HEK293T (cell line): ENCODE measurements around the gene SNRPA.
"Not testable (repeated sequence)": the region's sequence is repeated elsewhere in the genome, so short reads cannot be mapped to it uniquely, and the experiment has no call there.

ENCODE experiments used
- CTCF ChIA-PET: fragments of 350-600 bp; formaldehyde crosslinking; extraction: SDS; loops from one replicate; lab custom pipeline; 2021; ENCODE audit warnings: antibody characterized with exemption, inconsistent platforms; lab: Yijun Ruan, JAX
- POLR2A ChIA-PET: fragments of 350-600 bp; formaldehyde crosslinking; extraction: SDS; loops from one replicate; lab custom pipeline; 2020; ENCODE audit warnings: antibody characterized with exemption, inconsistent platforms; lab: Yijun Ruan, JAX
- DNase-seq: peaks from one replicate; pipeline ENCODE4 v3.0.0; 2012; ENCODE audit warnings: mixed read lengths; ENCODE audit errors: extremely low spot score
- ARNT ChIP-seq: fragments of 450-650 bp; IDR thresholded peaks from 2 replicates; pipeline ENCODE4 v1.6.1; 2017; ENCODE audit warnings: mild to moderate bottlenecking
- BHLHE40 ChIP-seq: fragments of 450-650 bp; IDR thresholded peaks from 2 replicates; pipeline ENCODE4 v1.6.1; 2016; ENCODE audit warnings: mild to moderate bottlenecking, moderate library complexity, borderline replicate concordance
- CTBP1 ChIP-seq: fragments of 450-650 bp; IDR thresholded peaks from 2 replicates; pipeline ENCODE4 v1.6.1; 2016; ENCODE audit warnings: borderline replicate concordance
- ELF4 ChIP-seq: fragments of 450-650 bp; IDR thresholded peaks from 2 replicates; pipeline ENCODE4 v1.6.1; 2017; ENCODE audit warnings: antibody characterized with exemption
- FOXA1 ChIP-seq: fragments of 450-650 bp; IDR thresholded peaks from 2 replicates; pipeline ENCODE4 v1.6.1; 2016; ENCODE audit warnings: mild to moderate bottlenecking
- FOXK2 ChIP-seq: fragments of 450-650 bp; IDR thresholded peaks from 2 replicates; pipeline ENCODE4 v1.6.1; 2016; ENCODE audit warnings: mild to moderate bottlenecking
- FOXM1 ChIP-seq: fragments of 450-650 bp; IDR thresholded peaks from 2 replicates; pipeline ENCODE4 v1.6.1; 2017; ENCODE audit warnings: mild to moderate bottlenecking, borderline replicate concordance
- HDGF ChIP-seq: fragments of 450-650 bp; IDR thresholded peaks from 2 replicates; pipeline ENCODE4 v1.6.1; 2017; ENCODE audit warnings: antibody characterized with exemption, borderline replicate concordance
- L3MBTL2 ChIP-seq: fragments of 450-650 bp; conservative IDR thresholded peaks from 2 replicates; pipeline ENCODE4 v1.6.1; 2016; ENCODE audit warnings: mild to moderate bottlenecking
- LEF1 ChIP-seq: fragments of 450-650 bp; IDR thresholded peaks from 2 replicates; pipeline ENCODE4 v1.6.1; 2017; ENCODE audit warnings: mild to moderate bottlenecking, borderline replicate concordance
- NFRKB ChIP-seq: fragments of 450-650 bp; IDR thresholded peaks from 2 replicates; pipeline ENCODE4 v1.6.1; 2016; ENCODE audit warnings: mild to moderate bottlenecking, moderate library complexity
- SP1 ChIP-seq: fragments of 450-650 bp; IDR thresholded peaks from 2 replicates; pipeline ENCODE4 v1.6.1; 2017
- SUZ12 ChIP-seq: fragments of 450-650 bp; IDR thresholded peaks from 2 replicates; pipeline ENCODE4 v1.6.1; 2016; ENCODE audit warnings: mild to moderate bottlenecking
- TARDBP ChIP-seq: fragments of 450-650 bp; IDR thresholded peaks from 2 replicates; pipeline ENCODE4 v1.6.1; 2016
- ZNF384 ChIP-seq: fragments of 450-650 bp; IDR thresholded peaks from 2 replicates; pipeline ENCODE4 v1.6.1; 2016
- TF ChIP-seq, protein P1 (sequence below): fragments of 450-650 bp; IDR thresholded peaks from 2 replicates; pipeline ENCODE4 v1.6.1; 2016

SNRPA gene

DNA sequence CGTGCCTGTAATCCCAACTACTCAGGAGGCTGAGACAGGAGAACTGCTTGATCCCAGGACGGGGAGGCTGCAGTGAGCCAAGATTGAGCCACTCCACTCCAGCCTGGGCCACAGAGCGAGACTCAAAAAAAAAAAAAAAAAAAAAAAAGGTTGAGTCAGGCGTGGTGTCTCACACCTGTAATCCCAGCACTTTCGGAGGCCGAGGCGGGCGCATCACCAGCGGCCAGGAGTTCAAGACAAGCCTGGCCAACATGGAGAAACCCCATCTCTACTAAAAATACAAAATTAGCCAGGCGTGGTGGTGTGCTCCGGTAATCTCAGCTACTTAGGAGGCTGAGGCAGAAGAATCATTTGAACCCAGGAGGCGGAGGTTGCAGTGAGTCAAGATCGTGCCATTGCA lies 15.4 kb downstream of the SNRPA start:
- CTCF ChIA-PET, DNase-seq, POLR2A ChIA-PET: not testable (repeated sequence)
- 0 out of 2 replicates have a peak, but pooled peaks have one; percentile 20 for TF ChIP-seq ZNF384

DNA sequence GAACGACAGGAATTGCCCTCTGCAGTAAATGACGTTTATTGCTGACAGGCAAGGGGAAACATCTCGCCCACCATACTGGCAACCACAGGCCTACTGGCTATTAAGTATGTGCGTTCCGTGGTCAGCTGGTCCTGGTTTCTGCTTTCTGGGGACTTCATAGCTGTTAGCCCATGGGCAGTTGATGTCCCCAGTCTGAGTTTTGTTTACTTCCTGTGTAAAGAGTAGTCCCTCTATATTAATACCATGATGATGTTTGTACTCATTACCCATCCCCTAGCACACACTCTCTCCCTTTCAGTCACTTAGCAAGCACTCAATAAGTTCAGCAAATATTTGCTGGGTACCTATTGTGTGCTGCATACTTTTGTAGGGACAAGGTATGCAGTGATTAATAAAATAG lies 17.9 kb downstream of the SNRPA start:
- POLR2A ChIA-PET = no interaction called here
- CTCF ChIA-PET = no interaction called here
- no peak for DNase-seq
- TF ChIP-seq NFRKB = no peak
- TF ChIP-seq ELF4 = no peak
- TF ChIP-seq FOXK2 = no peak
- TF ChIP-seq, protein P1, sequence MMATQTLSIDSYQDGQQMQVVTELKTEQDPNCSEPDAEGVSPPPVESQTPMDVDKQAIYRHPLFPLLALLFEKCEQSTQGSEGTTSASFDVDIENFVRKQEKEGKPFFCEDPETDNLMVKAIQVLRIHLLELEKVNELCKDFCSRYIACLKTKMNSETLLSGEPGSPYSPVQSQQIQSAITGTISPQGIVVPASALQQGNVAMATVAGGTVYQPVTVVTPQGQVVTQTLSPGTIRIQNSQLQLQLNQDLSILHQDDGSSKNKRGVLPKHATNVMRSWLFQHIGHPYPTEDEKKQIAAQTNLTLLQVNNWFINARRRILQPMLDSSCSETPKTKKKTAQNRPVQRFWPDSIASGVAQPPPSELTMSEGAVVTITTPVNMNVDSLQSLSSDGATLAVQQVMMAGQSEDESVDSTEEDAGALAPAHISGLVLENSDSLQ = no peak
- no peak for TF ChIP-seq ARNT
- no peak for TF ChIP-seq L3MBTL2
- TF ChIP-seq BHLHE40 = no peak

DNA sequence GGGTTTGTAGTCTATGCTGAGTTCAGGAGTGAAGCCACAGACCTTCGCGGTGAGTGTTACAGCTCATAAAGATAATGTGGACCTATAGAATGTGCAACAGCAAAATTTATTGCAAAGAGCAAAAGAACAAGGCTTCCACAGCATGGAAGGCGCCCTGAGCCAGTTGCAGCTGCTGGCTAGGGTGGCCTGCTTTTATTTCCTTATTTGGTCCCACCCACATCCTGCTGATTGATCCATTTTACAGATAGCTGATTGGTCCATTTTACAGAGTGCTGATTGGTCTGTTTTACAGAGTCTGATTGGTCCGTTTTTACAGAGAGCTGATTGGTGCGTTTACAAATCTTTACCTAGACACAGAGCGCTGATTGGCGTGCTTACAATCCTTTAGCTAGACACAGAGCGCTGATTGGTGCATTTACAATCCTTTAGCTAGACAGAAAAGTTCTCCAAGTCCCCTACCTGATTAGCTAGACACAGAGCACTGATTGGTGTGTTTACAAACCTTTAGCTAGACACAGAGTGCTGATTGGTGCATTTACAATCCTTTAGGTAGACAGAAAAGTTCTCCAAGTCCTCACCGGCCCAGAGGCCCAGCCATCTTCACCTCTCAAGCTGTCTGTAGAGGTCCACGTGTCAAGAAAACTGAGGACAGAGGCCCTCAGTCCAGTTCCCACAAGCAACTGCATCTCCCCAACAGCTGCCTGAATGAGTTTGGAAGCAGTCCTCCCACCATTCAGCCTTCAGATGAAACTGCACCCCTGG lies 20.3 kb downstream of the SNRPA start:
- DNase-seq, CTCF ChIA-PET: not testable (repeated sequence)
- POLR2A ChIA-PET = interaction anchor here (0.8 kb wide), 2 partner anchors 15 to 21 kb away, joined by 4 to 5 read pairs; partner anchors contain the start of gene ACTMAP
- TF ChIP-seq, protein P1 = peak; percentile 78

DNA sequence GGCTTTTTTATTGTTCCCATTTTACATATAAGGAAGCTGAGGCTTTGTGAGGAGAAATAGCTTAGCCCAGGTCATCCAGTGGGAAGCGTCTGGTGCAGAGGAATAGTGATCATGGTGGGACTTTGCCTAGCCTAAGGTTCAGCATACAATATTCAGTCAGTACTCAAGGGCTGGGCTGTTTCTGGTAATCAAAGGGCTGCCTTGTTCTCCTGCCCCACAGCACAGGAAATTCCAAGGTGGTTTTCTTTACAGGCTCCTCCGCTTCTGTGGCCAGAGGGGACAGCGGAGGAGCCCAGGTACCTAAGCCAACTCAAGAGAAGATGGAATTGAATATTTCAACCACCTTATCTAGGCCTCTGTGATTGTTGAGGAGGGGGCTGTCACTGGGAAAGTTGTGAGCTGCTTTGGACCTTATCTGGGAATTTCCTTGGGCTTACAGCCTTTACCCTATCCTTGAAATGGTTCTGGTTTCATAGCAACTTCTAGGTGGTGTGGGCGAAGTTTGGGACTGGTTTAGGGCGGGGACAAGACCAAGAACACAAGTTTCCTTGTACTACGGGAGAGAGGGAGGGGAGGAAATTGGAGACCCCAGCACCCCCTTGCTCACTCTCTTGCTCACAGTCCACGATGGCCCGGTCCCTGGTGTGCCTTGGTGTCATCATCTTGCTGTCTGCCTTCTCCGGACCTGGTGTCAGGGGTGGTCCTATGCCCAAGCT lies 24.1 kb downstream of the SNRPA start, which contains the start of gene MIA:
TSS of gene MIA (plus strand) at position 606 of the 716 bp plus-strand sequence. CDS start at position 628, 22 bp downstream.
- DNase-seq = no peak
- CTCF ChIA-PET = no interaction called here
- POLR2A ChIA-PET = no interaction called here
- TF ChIP-seq BHLHE40 (no peak), ZNF384 (no peak), ARNT (no peak), L3MBTL2 (no peak), FOXK2 (no peak), FOXM1 (no peak), TARDBP (no peak), SP1 (no peak), CTBP1 (no peak), NFRKB (no peak), SUZ12 (no peak), ELF4 (no peak), HDGF (no peak), LEF1 (no peak), FOXA1 (no peak)
- TF ChIP-seq, protein P1 = no peak

DNA sequence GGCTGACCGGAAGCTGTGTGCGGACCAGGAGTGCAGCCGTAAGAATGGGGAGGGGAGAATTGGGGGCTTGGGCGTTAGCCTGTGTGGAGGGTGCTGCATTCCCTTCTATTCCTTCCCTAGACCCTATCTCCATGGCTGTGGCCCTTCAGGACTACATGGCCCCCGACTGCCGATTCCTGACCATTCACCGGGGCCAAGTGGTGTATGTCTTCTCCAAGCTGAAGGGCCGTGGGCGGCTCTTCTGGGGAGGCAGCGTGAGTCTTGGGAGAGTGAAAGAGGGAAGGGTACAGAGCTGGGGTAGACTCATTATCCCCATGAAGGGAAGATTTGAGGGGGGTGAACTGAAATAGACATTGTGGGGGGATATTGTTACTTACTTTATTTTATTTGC lies 24.6 kb downstream of the SNRPA start:
- CTCF ChIA-PET = no interaction called here
- POLR2A ChIA-PET = interaction anchor here (2.9 to 3.6 kb wide), 2 partner anchors 25 to 112 kb away, joined by 8 to 55 read pairs; partner anchors contain the start of genes ACTMAP and SNRPA
- no peak for DNase-seq
- TF ChIP-seq ARNT (no peak), SUZ12 (no peak), LEF1 (no peak), FOXA1 (no peak), HDGF (no peak), ZNF384 (no peak), TARDBP (no peak), FOXK2 (no peak), L3MBTL2 (no peak), SP1 (no peak), ELF4 (no peak), BHLHE40 (no peak), FOXM1 (no peak), CTBP1 (no peak), NFRKB (no peak)
- TF ChIP-seq, protein P1 = no peak
